Stimulated activated naive CD8-positive, alpha-beta T cell treated with anti-CD3 and anti-CD28 coated beads, Interleukin-15, amount 100 ng/mL, for 72 hours (primary cell): ENCODE measurements around the gene TSPEAR.
"Not testable (repeated sequence)": the region's sequence is repeated elsewhere in the genome, so short reads cannot be mapped to it uniquely, and the experiment has no call there.

Experiments
- ATAC-seq: fragments of 150-1000 bp; cut with Tn5 transposase; 2 replicates; pipeline ENCODE4 v1.10.0; 2021; ENCODE audit warnings: mild to moderate bottlenecking, moderate library complexity
- DNase-seq, 2 donors: peaks; one replicate each; pipeline ENCODE4 v3.0.0; 2021 to 2022
- H3K27ac Mint-ChIP-seq, 2 donors: one replicate each; pipeline ENCODE4 v1.8.0; 2022; ENCODE audit warnings: mild to moderate bottlenecking in 2 of 2, mixed read lengths in 2 of 2, moderate library complexity in 2 of 2
- H3K27me3 Mint-ChIP-seq: one replicate; pipeline ENCODE4 v1.8.0; 2022; ENCODE audit warnings: mixed read lengths
- H3K4me1 Mint-ChIP-seq: one replicate; pipeline ENCODE4 v1.8.0; 2022; ENCODE audit warnings: mild to moderate bottlenecking, mixed read lengths
- H3K4me3 Mint-ChIP-seq, 2 donors: one replicate each; pipeline ENCODE4 v1.8.0; 2022; ENCODE audit warnings: mild to moderate bottlenecking in 2 of 2, mixed read lengths in 2 of 2, moderate library complexity in 1 of 2
- H3K9me3 Mint-ChIP-seq, 2 donors: one replicate each; pipeline ENCODE4 v1.8.0; 2022; ENCODE audit warnings: mixed read lengths in 2 of 2

The TSPEAR gene

DNA sequence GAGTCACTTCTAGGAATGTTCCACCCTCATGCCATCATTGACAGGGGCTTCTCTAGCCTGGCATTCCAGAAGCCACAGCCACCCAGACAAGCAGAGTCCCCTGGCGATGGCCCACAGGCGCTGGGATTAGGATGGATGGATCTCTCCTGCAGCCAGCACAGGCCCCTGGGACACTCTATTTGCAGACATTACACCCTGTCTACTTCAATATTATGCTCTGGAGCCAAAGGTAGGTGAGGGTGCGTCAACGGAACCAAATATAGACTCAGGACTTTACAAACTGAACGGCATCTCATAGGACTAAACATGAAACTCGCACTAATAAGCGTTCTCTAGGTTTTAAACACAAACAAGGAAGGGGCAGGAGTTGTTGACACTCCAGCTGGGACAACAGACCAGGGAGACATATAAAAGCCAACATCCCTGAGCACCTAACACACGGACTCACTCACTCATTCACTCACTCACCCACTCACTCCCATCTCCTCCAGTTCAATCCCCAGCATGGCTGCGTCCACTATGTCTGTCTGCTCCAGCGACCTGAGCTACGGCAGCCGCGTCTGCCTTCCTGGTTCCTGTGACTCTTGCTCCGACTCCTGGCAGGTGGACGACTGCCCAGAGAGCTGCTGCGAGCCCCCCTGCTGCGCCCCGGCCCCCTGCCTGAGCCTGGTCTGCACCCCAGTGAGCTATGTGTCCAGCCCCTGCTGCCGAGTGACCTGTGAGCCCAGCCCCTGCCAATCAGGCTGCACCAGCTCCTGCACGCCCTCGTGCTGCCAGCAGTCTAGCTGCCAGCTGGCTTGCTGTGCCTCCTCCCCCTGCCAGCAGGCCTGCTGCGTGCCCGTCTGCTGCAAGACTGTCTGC lies 111.0 kb downstream of the TSPEAR start, which contains the start of gene KRTAP10-7:
TSS of gene KRTAP10-7 (plus strand) at position 480 of the 861 bp plus-strand sequence. CDS start at position 505, 25 bp downstream.
- ATAC-seq, DNase-seq, H3K4me1 Mint-ChIP-seq, H3K4me3 Mint-ChIP-seq, H3K27ac Mint-ChIP-seq, H3K27me3 Mint-ChIP-seq: not testable (repeated sequence)
- peaks cover 12 to 20% of the 10 kb centered on the region in 2 donors for H3K9me3 Mint-ChIP-seq

DNA sequence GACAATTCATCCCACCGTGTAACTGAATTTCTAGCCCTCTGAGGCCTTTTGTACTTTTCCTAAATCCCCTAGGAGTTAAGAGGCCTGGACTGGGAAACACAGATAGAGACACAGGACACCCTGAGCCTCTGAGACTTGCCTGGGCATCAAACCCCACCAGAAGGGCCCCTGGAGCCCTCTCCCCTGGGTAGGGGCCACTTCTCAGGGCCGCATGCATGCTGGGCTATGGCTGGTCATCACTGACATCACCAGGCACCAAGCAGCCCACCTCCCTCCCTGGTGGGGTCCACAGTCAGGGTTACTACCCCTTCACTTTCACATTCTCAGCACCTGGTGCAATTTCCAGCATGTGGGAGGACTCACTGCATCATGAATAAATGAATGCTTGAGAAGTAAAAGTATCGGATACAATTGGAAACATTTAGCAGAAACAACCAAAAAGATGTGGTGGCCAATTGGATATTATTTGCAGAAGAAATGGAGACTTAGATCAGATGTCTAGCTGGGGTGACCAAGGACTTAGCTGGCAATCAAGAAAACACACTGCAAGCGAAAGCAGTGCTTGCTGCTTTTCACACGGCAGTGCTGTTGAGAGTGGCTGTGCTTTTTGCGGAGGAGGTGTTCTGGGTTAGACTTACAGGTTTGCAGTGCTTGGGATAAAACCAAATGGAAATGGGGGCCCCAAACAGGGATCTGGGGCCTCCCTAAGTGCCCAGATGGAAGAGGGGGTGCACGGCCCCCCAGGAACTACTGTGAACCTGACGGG lies 111.9 kb downstream of the TSPEAR start:
- no peak for DNase-seq
- no peaks in the 10 kb centered on the region for H3K4me1 Mint-ChIP-seq
- no peaks in the 10 kb centered on the region for H3K27me3 Mint-ChIP-seq
- H3K27ac Mint-ChIP-seq: no peak overlapping the region
- no peak for ATAC-seq
- peaks cover 8 to 12% of the 10 kb centered on the region in 2 donors for H3K9me3 Mint-ChIP-seq
- H3K4me3 Mint-ChIP-seq: no peak overlapping the region

DNA sequence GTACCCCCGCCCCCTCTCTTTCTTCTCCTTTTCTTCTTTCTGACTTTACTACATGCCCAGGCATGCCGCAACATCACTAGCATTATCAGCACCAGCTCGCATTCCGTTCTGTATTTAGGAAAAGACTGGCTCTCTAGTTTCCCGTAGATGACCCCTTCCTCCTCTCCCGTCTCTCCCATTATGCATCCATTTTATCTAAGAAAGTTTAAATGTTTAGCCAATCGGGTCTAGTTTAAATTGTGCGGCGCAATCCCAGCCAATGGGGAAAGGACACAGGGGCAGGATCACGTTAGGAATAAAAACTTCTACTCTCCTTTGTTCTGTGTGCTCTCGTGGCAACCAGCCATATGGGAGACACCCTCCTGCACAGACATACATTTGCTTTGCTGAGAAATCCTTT lies 113.3 kb downstream of the TSPEAR start:
- no peaks in the 10 kb centered on the region for H3K27me3 Mint-ChIP-seq
- H3K4me3 Mint-ChIP-seq: no peak overlapping the region
- H3K27ac Mint-ChIP-seq: no peak overlapping the region
- no peaks in the 10 kb centered on the region for H3K4me1 Mint-ChIP-seq
- H3K9me3 Mint-ChIP-seq: peaks cover 0 to 11% of the 10 kb centered on the region in 2 donors
- ATAC-seq (no peak), DNase-seq (no peak)

GRCh38 chr21:44596068-44596725 lies 115.2 kb downstream of the TSPEAR start:
- DNase-seq: no peak
- Mint-ChIP-seq H3K4me3 (no peak overlapping the region), H3K27ac (no peak overlapping the region), H3K27me3 (peaks cover 8% of the 10 kb centered on the region), H3K4me1 (peaks cover 7% of the 10 kb centered on the region), H3K9me3 (peaks cover 0 to 11% of the 10 kb centered on the region in 2 donors)
- no peak for ATAC-seq

GRCh38 chr21:44595524-44595923 lies 115.8 kb downstream of the TSPEAR start:
- Mint-ChIP-seq H3K27ac (no peak overlapping the region), H3K9me3 (peaks cover 0 to 11% of the 10 kb centered on the region in 2 donors), H3K27me3 (peaks cover 9% of the 10 kb centered on the region), H3K4me3 (no peak overlapping the region), H3K4me1 (peaks cover 8% of the 10 kb centered on the region)
- DNase-seq (no peak), ATAC-seq (no peak)

DNA sequence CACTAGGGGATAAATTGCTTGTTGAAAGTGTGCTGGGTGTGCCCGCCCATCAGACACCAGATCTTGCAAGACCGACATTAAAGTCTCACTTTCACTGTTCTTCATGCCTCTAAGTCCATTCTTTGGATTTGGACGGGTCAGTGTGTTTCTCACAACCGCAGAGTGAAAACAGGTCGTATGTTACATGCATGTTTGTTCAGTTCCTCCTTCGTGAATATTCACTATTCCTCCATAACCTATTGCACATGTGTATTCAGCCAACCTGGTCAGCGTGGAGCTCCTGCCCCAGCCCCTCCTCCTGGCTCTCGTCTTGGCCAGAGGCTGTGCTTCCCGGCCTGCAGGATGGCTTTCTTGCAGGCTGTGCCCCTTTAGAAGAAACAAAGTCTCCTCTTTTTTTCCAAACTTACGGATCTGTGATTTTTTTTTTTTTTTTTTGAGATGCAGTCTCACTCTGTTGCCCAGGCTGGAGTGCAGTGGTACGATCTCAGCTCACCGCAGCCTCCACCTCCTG lies 116.9 kb downstream of the TSPEAR start:
- Mint-ChIP-seq H3K4me1 (peaks cover 8% of the 10 kb centered on the region), H3K27me3 (peaks cover 13% of the 10 kb centered on the region), H3K4me3 (no peak overlapping the region), H3K9me3 (peaks cover 0 to 11% of the 10 kb centered on the region in 2 donors), H3K27ac (no peak overlapping the region)
- DNase-seq: no peak
- ATAC-seq: no peak

DNA sequence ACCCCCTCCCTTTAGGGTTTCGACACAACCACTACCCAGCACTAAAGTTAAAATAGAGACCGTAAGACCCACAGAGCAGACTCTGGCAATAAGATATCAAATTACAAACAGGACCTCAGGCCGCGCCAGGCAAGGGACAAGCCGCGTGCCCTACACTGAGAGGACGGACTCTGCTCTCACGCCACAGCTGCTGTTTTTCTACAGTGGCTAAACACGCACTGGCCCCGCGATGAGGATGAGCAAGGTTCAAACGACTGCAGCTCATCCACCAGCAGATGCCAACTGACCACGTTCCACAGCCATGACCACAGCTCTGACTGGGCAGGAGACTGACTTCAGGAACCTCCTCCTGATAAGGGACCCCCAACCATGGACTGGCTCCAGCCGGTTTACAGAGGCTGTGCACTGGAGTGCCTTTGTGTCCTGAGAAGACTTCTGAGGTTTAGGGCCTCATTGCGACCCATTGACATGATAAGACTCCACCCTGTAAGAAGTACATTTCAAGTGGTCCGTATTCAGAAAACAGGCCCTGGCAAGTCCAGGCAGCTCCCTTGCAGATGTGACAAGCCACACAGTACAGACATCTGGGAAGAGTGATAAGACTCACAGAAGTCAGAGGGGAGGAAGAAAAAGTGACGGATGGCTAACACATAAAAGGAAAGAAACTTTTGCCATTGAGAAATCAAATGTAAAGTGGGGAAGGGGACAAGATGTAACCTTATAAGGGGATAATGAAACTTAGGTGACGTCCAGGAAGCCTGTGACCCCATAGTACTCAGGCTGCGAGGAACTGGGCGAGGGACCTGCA lies 117.6 kb downstream of the TSPEAR start:
- ATAC-seq: no peak
- no peak overlapping the region for H3K27ac Mint-ChIP-seq

GRCh38 chr21:44592446-44593311 lies 118.7 kb downstream of the TSPEAR start, which contains the start of gene KRTAP10-6:
KRTAP10-6 (minus strand) TSS chr21:44592505; CDS start chr21:44592484, 21 bp downstream.
- no peak within 1 kb of the TSS for H3K27ac Mint-ChIP-seq
- DNase-seq (no peak), ATAC-seq (no peak)
- no peaks in the 10 kb centered on the region for H3K9me3 Mint-ChIP-seq
- peaks cover 8% of the 10 kb centered on the region for H3K4me1 Mint-ChIP-seq
- H3K4me3 Mint-ChIP-seq: no peak within 1 kb of the TSS
- H3K27me3 Mint-ChIP-seq: peaks cover 15% of the 10 kb centered on the region

More for the DNA sequence above, 117.6 kb downstream of the TSPEAR start:
- Mint-ChIP-seq H3K27me3 (peaks cover 15% of the 10 kb centered on the region), H3K9me3 (peaks cover 0 to 10% of the 10 kb centered on the region in 2 donors), H3K4me1 (peaks cover 8% of the 10 kb centered on the region), H3K4me3 (no peak overlapping the region)
- no peak for DNase-seq

GRCh38 chr21:44591801-44592130 lies 119.6 kb downstream of the TSPEAR start:
- H3K4me3 Mint-ChIP-seq, H3K27ac Mint-ChIP-seq, ATAC-seq, H3K9me3 Mint-ChIP-seq, H3K4me1 Mint-ChIP-seq, DNase-seq: not testable (repeated sequence)
- H3K27me3 Mint-ChIP-seq: peaks cover 15% of the 10 kb centered on the region

- H3K27ac Mint-ChIP-seq, H3K9me3 Mint-ChIP-seq, H3K4me1 Mint-ChIP-seq, H3K4me3 Mint-ChIP-seq, DNase-seq, ATAC-seq: not testable (repeated sequence)
- peaks cover 15% of the 10 kb centered on the region for H3K27me3 Mint-ChIP-seq
Observed at GRCh38 chr21:44590897-44591800, 120.2 kb downstream of the TSPEAR start.

DNA sequence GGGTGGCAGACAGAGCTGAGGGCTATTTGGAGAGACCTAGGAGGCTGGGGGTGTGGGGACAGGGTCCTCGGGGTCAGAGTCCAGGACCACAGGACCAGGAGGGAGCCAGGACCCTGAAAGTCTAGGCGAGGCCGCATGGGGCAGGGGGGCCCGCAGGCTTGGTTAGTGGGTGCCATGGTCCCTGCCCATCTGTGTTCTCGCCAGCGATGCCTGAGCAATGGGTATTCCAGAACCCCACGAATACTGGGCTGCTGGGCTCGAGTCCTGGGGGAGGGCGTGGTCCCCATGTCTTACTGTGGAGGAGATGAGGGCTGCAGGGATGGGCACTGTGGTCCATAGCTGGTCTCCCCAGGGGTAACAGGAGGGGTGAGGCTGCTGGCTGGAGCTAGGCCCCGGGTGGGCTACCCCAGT lies 121.1 kb downstream of the TSPEAR start:
- Mint-ChIP-seq H3K4me3 (no peak overlapping the region), H3K27me3 (peaks cover 15% of the 10 kb centered on the region), H3K9me3 (no peaks in the 10 kb centered on the region), H3K27ac (no peak overlapping the region), H3K4me1 (peaks cover 8% of the 10 kb centered on the region)
- ATAC-seq: no peak
- DNase-seq: no peak

DNA sequence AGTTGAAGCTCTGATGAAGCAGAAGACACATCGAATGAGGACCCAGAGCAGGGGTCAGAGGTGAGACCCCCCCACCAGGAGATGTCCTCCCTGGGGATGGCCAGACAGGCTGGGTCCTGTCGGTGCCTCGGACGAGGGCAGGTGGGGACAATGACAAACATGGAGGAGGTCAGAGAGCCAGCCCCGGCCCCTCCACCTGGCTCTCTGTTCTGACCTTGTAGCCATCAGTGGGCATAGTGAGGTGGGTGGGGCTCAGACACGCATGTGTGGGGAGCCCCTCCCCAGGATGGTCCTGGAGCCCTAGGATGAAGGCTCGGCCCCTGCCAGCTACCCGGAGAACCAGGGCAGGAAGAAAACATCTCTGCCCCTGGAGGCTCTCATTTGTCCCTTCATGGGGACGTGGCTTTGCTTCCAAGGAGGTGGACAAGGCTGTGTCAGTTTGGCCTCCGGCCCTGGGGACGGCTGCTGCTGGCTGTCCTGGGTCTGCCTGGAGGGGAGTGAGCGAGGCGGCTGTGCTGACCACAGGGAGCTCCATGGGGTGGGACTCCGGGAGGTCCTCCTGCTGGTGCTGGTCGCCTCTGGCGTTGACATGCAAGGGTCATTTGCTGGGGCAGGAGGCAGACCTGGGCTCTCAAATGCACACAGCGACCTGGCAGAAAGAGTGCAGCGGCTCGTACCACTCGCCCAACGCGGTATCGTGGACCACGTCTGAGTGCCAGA lies 121.6 kb downstream of the TSPEAR start:
- Mint-ChIP-seq H3K4me1 (peaks cover 8% of the 10 kb centered on the region), H3K27me3 (peaks cover 15% of the 10 kb centered on the region), H3K27ac (no peak overlapping the region), H3K4me3 (no peak overlapping the region), H3K9me3 (no peaks in the 10 kb centered on the region)
- ATAC-seq (no peak), DNase-seq (no peak)

- no peaks in the 10 kb centered on the region for H3K9me3 Mint-ChIP-seq
- H3K4me3 Mint-ChIP-seq: no peak overlapping the region
- ATAC-seq: no peak
- peaks cover 15% of the 10 kb centered on the region for H3K27me3 Mint-ChIP-seq
- no peak for DNase-seq
- H3K27ac Mint-ChIP-seq: no peak overlapping the region
- peaks cover 13% of the 10 kb centered on the region for H3K4me1 Mint-ChIP-seq
Observed at GRCh38 chr21:44589094-44589493, 122.3 kb downstream of the TSPEAR start.
